Retinal pigment epithelial cell (primary cell): Measurements from ENCODE around the gene PEX26.

Experiments used
- DNase-seq: peaks from one replicate; pipeline ENCODE4 v3.0.0-alpha.2; 2010; ENCODE audit warnings: low read depth
- H3K4me3 ChIP-seq: 2 replicates; pipeline ENCODE4 v1.5.1; 2011; ENCODE audit warnings: mild to moderate bottlenecking, low read length, control low read depth, moderate library complexity
- CTCF ChIP-seq: conservative IDR thresholded peaks from 2 replicates; pipeline ENCODE4 v1.5.1; 2011; ENCODE audit warnings: low read depth, low read length, control low read depth, inconsistent platforms

Gene PEX26

GRCh38 chr22:18091478-18091877 is 13.7 kb downstream of the PEX26 start:
- H3K4me3 ChIP-seq = no peak overlapping the region
- no peak for TF ChIP-seq CTCF
- DNase-seq = no peak

- no peak for TF ChIP-seq CTCF
- DNase-seq = no peak
- H3K4me3 ChIP-seq = no peak overlapping the region
These were observed 14.2 kb downstream of the PEX26 start for GRCh38 chr22:18091916-18092526.

GRCh38 chr22:18093661-18094060 is 15.9 kb downstream of the PEX26 start:
- no peak overlapping the region for H3K4me3 ChIP-seq
- TF ChIP-seq CTCF = no peak
- DNase-seq = no peak

GRCh38 chr22:18095101-18095805 is 17.5 kb downstream of the PEX26 start:
- no peak for DNase-seq
- no peak for TF ChIP-seq CTCF
- no peak overlapping the region for H3K4me3 ChIP-seq

- TF ChIP-seq CTCF = no peak
- DNase-seq = no peak
- H3K4me3 ChIP-seq = no peak overlapping the region
These were observed 19.0 kb downstream of the PEX26 start for GRCh38 chr22:18096823-18097222.

GRCh38 chr22:18100781-18101180 is 23.0 kb downstream of the PEX26 start:
- no peak for DNase-seq
- TF ChIP-seq CTCF = no peak
- H3K4me3 ChIP-seq = no peak overlapping the region

GRCh38 chr22:18101536-18101935 is 23.7 kb downstream of the PEX26 start:
- TF ChIP-seq CTCF = no peak
- DNase-seq = no peak
- H3K4me3 ChIP-seq = no peak overlapping the region
